SK-N-SH (cell line): ENCODE data around the gene GGACT. TPM values are rescaled to one million over a fixed set of nuclear protein-coding genes. Genes with fewer than 3 reads are reported as not detected.

Experiments used
- CTCF ChIA-PET: fragments of 300-600, 350-600 bp; formaldehyde crosslinking; extraction: SDS; loops from one replicate; lab custom pipeline; 2021; lab: Yijun Ruan, JAX
- POLR2A ChIA-PET: fragments of 350-600 bp; sonication (Branson Sonifier 250); formaldehyde crosslinking; extraction: SDS; loops from one replicate; lab custom pipeline; 2020; ENCODE audit warnings: antibody characterized with exemption, inconsistent platforms; lab: Yijun Ruan, JAX
- DNase-seq: peaks from one replicate; pipeline ENCODE4 v3.0.0; 2012
- H2AFZ ChIP-seq: fragments of 200-600 bp; sonication (generic); 2 replicates; pipeline ENCODE4 v1.8.1; 2016; ENCODE audit warnings: antibody characterized with exemption, mild to moderate bottlenecking, low read depth
- H3F3A ChIP-seq: fragments of 200-600 bp; sonication (generic); replicated peaks from 2 replicates; pipeline ENCODE3; 2016; ENCODE audit warnings: antibody characterized with exemption, mild to moderate bottlenecking; ENCODE audit not compliant: insufficient read depth
- H3K27ac ChIP-seq, 2 experiments: fragments of 200-500 bp in 1 of 2; fragments of 200-600 bp in 1 of 2; sonication (Bioruptor generic) in 1 of 2; sonication (generic), shearing (Covaris generic) in 1 of 2; 2 replicates each; pipeline versions ENCODE4 v1.5.1 to v1.6.1; 2014 to 2016; ENCODE audit warnings: low read depth in 2 of 2, inconsistent platforms in 1 of 2, low read length in 1 of 2, mild to moderate bottlenecking in 1 of 2, mixed read lengths in 1 of 2
- H3K27me3 ChIP-seq: fragments of 200-600 bp; sonication (generic), shearing (Covaris generic); 2 replicates; pipeline ENCODE4 v1.6.1; 2016; ENCODE audit warnings: mixed run types; ENCODE audit not compliant: insufficient read depth
- H3K36me3 ChIP-seq, 2 experiments: fragments of 200-500 bp in 1 of 2; fragments of 200-600 bp in 1 of 2; sonication (Bioruptor generic) in 1 of 2; sonication (generic) in 1 of 2; replicated peaks in 1 of 2; 2 replicates each; pipeline versions ENCODE3 to v1.5.1; 2014 to 2016; ENCODE audit warnings: low read length in 1 of 2, mild to moderate bottlenecking in 1 of 2; ENCODE audit not compliant: insufficient read depth in 2 of 2, control insufficient read depth in 1 of 2
- H3K4me1 ChIP-seq, 2 experiments: fragments of 200-500 bp in 1 of 2; fragments of 200-600 bp in 1 of 2; sonication (Bioruptor generic) in 1 of 2; sonication (generic), shearing (Covaris generic) in 1 of 2; 2 replicates each; pipeline versions ENCODE4 v1.5.1 to v1.6.1; 2014 to 2016; ENCODE audit warnings: low read depth in 1 of 2, low read length in 1 of 2, mixed run types in 1 of 2; ENCODE audit not compliant: insufficient read depth in 2 of 2, control insufficient read depth in 1 of 2
- H3K4me2 ChIP-seq: fragments of 200-600 bp; sonication (generic), shearing (Covaris generic); 2 replicates; pipeline ENCODE4 v1.6.1; 2017; ENCODE audit warnings: mixed run types
- H3K4me3 ChIP-seq, 2 experiments: fragments of 200-500 bp in 1 of 2; fragments of 200-600 bp in 1 of 2; sonication (Bioruptor generic) in 1 of 2; sonication (generic), shearing (Covaris generic) in 1 of 2; 2 replicates each; pipeline versions ENCODE4 v1.5.1 to v1.8.1; 2014 to 2016; ENCODE audit warnings: low read depth in 2 of 2, inconsistent platforms in 1 of 2, low read length in 1 of 2, mild to moderate bottlenecking in 1 of 2, mixed read lengths in 1 of 2, moderate library complexity in 1 of 2
- H3K79me2 ChIP-seq: fragments of 200-600 bp; sonication (generic); 2 replicates; pipeline ENCODE4 v1.8.1; 2017; ENCODE audit warnings: mild to moderate bottlenecking; ENCODE audit not compliant: insufficient read depth
- H3K9ac ChIP-seq: fragments of 200-600 bp; sonication (generic); 2 replicates; pipeline ENCODE4 v1.6.1; 2017; ENCODE audit warnings: mixed run types
- H3K9me2 ChIP-seq: fragments of 200-600 bp; sonication (generic); 2 replicates; pipeline ENCODE4 v1.6.1; 2017; ENCODE audit warnings: mixed run types
- H3K9me3 ChIP-seq: fragments of 200-600 bp; sonication (generic); 2 replicates; pipeline ENCODE4 v1.6.1; 2017; ENCODE audit warnings: mixed run types, mild to moderate bottlenecking, moderate library complexity
- H4K20me1 ChIP-seq: fragments of 200-600 bp; sonication (generic); 2 replicates; pipeline ENCODE4 v1.6.1; 2017; ENCODE audit warnings: mild to moderate bottlenecking, mixed run types; ENCODE audit not compliant: insufficient read depth
- FOSL2 ChIP-seq: IDR thresholded peaks from 2 replicates; pipeline ENCODE4 v1.4.0; 2012; ENCODE audit warnings: low read depth, mild to moderate bottlenecking, moderate library complexity, borderline replicate concordance
- GABPA ChIP-seq: IDR thresholded peaks from 2 replicates; pipeline ENCODE4 v1.4.0; 2012; ENCODE audit warnings: low read depth, mild to moderate bottlenecking
- GATA2 ChIP-seq: sonication (generic); formaldehyde crosslinking; IDR thresholded peaks from 2 replicates; pipeline ENCODE4 v1.5.0; 2020; ENCODE audit warnings: mild to moderate bottlenecking, missing genetic modification reagents
- JUND ChIP-seq: IDR thresholded peaks from 2 replicates; pipeline ENCODE4 v1.4.0; 2012
- MEF2A ChIP-seq: IDR thresholded peaks from 2 replicates; pipeline ENCODE4 v1.4.0; 2012; ENCODE audit warnings: low read depth, borderline replicate concordance
- MXI1 ChIP-seq: IDR thresholded peaks from 2 replicates; pipeline ENCODE4 v1.6.1; 2012; ENCODE audit warnings: mild to moderate bottlenecking, low read depth, low read length, improper control_type of control experiment
- NFIC ChIP-seq: IDR thresholded peaks from 2 replicates; pipeline ENCODE4 v1.4.0; 2012; ENCODE audit warnings: borderline replicate concordance
- POLR2AphosphoS5 ChIP-seq: IDR thresholded peaks from 2 replicates; pipeline ENCODE4 v1.6.1; 2012; ENCODE audit warnings: low read depth, low read length
- RCOR1 ChIP-seq: fragments of 150-350 bp; IDR thresholded peaks from 2 replicates; pipeline ENCODE4 v1.6.1; 2017; ENCODE audit warnings: antibody characterized with exemption, low read length
- RFX5 ChIP-seq: IDR thresholded peaks from 2 replicates; pipeline ENCODE4 v1.6.1; 2012; ENCODE audit warnings: mild to moderate bottlenecking, improper control_type of control experiment, low read length
- RXRA ChIP-seq: IDR thresholded peaks from 2 replicates; pipeline ENCODE4 v1.4.0; 2012; ENCODE audit warnings: low read depth, mild to moderate bottlenecking, borderline replicate concordance
- SIN3A ChIP-seq: IDR thresholded peaks from 2 replicates; pipeline ENCODE4 v1.6.1; 2012; ENCODE audit warnings: low read depth, mild to moderate bottlenecking, low read length, moderate library complexity, borderline replicate concordance
- TCF12 ChIP-seq: IDR thresholded peaks from 2 replicates; pipeline ENCODE4 v1.4.0; 2012
- YY1 ChIP-seq: IDR thresholded peaks from 2 replicates; pipeline ENCODE4 v1.4.0; 2012; ENCODE audit warnings: low read depth, mild to moderate bottlenecking
- WGBS: methylation state at CpG from one replicate; pipeline ENCODE4 v1.1.6; 2017; ENCODE audit warnings: low lambda C conversion rate; 5-methylcytosine and 5-hydroxymethylcytosine counted together
- polyA plus RNA-seq, 3 experiments: library from polyadenylated mRNA; depleted of rRNA; stranded (reverse); fragments of >200 nt; gene quantifications; 2 replicates each; pipeline ENCODE4 v1.2.3, GENCODE V29; 2012
- TF ChIP-seq, protein P1 (sequence below): IDR thresholded peaks from 2 replicates; pipeline ENCODE4 v1.6.1; 2012; ENCODE audit warnings: mild to moderate bottlenecking, low read depth, low read length, moderate library complexity
- TF ChIP-seq, protein P2 (sequence below): fragments of 200-600 bp; sonication (generic); IDR thresholded peaks from 2 replicates; pipeline ENCODE4 v1.6.1; 2017; ENCODE audit warnings: antibody characterized with exemption, mild to moderate bottlenecking, moderate library complexity

Gene GGACT
- polyA plus RNA-seq, 1 of the 3 experiments (the other 2 are of a cell fraction) = 7.1 TPM

DNA sequence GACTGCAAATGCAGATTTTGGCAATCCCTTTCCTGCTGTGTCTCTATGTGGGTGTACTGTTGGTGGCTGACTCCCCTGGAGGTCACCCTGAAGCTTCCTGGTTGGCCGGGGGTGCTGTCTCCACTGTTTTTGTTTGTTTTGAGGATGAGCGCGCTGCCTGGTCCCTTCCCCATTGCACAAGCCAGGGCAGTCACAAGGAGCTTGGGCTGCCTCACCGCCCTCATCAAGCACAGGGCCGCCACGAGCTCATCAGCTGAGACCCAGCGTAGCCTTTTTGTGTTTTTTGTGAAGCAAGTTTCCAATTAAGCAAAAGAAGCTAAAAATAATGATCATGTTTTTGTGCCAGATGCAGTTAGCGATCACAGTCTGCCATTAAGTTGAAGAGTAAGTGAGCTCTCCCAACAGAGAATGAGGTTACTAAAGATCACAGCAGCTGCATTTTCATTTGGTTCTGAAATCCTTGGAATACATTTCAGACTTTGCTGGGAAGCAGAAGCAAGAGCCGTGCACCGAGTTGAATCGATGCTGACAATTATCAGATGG, 57.8 kb downstream of the GGACT start:
- no peak for DNase-seq
- Histone ChIP-seq H3K9ac (no peak overlapping the region), H4K20me1 (no peaks in the 10 kb centered on the region), H3K9me3 (no peaks in the 10 kb centered on the region), H3K27me3 (no peaks in the 10 kb centered on the region), H3K27ac (no peak overlapping the region), H3K4me1 (no peaks in the 10 kb centered on the region; a peak in 1 of 4 replicates), H3F3A (no peaks in the 10 kb centered on the region), H2AFZ (no peak overlapping the region), H3K36me3 (peaks cover 3 to 31% of the 10 kb centered on the region in 2 experiments), H3K4me2 (no peak overlapping the region), H3K4me3 (no peak overlapping the region), H3K9me2 (no peaks in the 10 kb centered on the region), H3K79me2 (no peaks in the 10 kb centered on the region)
- ChIA-PET CTCF (interaction anchor here (0.6 to 2.5 kb wide), 5 partner anchors 9 to 874 kb away, joined by 3 to 11 read pairs (median 4); no protein-coding TSS in a partner anchor), POLR2A (no interaction called here)
- WGBS = 86% methylated on average over 11 of the region's 11 CpGs
- TF ChIP-seq, protein P1, sequence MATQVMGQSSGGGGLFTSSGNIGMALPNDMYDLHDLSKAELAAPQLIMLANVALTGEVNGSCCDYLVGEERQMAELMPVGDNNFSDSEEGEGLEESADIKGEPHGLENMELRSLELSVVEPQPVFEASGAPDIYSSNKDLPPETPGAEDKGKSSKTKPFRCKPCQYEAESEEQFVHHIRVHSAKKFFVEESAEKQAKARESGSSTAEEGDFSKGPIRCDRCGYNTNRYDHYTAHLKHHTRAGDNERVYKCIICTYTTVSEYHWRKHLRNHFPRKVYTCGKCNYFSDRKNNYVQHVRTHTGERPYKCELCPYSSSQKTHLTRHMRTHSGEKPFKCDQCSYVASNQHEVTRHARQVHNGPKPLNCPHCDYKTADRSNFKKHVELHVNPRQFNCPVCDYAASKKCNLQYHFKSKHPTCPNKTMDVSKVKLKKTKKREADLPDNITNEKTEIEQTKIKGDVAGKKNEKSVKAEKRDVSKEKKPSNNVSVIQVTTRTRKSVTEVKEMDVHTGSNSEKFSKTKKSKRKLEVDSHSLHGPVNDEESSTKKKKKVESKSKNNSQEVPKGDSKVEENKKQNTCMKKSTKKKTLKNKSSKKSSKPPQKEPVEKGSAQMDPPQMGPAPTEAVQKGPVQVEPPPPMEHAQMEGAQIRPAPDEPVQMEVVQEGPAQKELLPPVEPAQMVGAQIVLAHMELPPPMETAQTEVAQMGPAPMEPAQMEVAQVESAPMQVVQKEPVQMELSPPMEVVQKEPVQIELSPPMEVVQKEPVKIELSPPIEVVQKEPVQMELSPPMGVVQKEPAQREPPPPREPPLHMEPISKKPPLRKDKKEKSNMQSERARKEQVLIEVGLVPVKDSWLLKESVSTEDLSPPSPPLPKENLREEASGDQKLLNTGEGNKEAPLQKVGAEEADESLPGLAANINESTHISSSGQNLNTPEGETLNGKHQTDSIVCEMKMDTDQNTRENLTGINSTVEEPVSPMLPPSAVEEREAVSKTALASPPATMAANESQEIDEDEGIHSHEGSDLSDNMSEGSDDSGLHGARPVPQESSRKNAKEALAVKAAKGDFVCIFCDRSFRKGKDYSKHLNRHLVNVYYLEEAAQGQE = no peak
- TF ChIP-seq RCOR1 = no peak
- TF ChIP-seq SIN3A = no peak
- no peak for TF ChIP-seq RFX5
- no peak for TF ChIP-seq FOSL2
- no peak for TF ChIP-seq RXRA
- TF ChIP-seq POLR2AphosphoS5 = no peak
- TF ChIP-seq, protein P2, sequence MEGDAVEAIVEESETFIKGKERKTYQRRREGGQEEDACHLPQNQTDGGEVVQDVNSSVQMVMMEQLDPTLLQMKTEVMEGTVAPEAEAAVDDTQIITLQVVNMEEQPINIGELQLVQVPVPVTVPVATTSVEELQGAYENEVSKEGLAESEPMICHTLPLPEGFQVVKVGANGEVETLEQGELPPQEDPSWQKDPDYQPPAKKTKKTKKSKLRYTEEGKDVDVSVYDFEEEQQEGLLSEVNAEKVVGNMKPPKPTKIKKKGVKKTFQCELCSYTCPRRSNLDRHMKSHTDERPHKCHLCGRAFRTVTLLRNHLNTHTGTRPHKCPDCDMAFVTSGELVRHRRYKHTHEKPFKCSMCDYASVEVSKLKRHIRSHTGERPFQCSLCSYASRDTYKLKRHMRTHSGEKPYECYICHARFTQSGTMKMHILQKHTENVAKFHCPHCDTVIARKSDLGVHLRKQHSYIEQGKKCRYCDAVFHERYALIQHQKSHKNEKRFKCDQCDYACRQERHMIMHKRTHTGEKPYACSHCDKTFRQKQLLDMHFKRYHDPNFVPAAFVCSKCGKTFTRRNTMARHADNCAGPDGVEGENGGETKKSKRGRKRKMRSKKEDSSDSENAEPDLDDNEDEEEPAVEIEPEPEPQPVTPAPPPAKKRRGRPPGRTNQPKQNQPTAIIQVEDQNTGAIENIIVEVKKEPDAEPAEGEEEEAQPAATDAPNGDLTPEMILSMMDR = no peak
- TF ChIP-seq GABPA = no peak
- TF ChIP-seq, all 33 proteins: peak for 0

DNA sequence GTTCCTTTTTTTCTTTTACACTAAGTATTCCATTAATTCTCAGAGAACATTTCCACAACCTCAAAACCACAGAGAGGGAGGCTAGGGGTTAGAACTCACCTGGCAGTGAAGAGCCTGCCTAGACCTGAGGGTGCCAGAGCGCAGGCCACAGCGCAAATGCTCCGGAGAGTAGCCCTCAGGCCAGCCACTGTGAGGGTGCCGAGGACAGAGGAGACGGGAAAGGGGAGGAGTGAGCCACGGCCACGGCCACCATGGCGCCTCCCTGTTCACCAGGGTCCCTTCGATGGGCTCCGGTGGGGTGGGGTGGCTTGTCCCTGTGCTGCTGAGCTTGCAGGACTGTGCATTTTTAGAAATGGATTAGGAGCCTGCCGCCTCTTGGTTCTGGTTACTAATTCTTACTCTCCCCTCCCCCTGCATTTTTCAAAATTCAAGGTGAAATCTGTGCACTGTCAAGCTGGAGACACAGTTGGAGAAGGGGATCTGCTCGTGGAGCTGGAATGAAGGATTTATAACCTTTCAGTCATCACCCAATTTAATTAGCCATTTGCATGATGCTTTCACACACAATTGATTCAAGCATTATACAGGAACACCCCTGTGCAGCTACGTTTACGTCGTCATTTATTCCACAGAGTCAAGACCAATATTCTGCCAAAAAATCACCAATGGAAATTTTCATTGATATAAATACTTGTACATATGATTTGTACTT, 58.8 kb downstream of the GGACT start:
- H3K9ac ChIP-seq = no peak overlapping the region
- no peaks in the 10 kb centered on the region for H3K9me3 ChIP-seq
- H3K4me2 ChIP-seq = no peak overlapping the region
- no peaks in the 10 kb centered on the region; a peak in 1 of 4 replicates for H3K4me1 ChIP-seq
- TF ChIP-seq JUND (no peak), TCF12 (no peak), RXRA (no peak), MEF2A (no peak), YY1 (no peak), GATA2 (CRISPR knock-in tag) (no peak), GABPA (no peak), NFIC (no peak), MXI1 (no peak)
- TF ChIP-seq, protein P1 = no peak
- WGBS = 89% methylated on average over 15 of the region's 15 CpGs
- CTCF ChIA-PET = interaction anchor here (1.0 to 2.5 kb wide), 3 partner anchors 13 to 614 kb away, joined by 3 to 11 read pairs (median 10); no protein-coding TSS in a partner anchor
- H3K79me2 ChIP-seq = no peaks in the 10 kb centered on the region
- no peak overlapping the region for H2AFZ ChIP-seq
- peaks cover 3 to 31% of the 10 kb centered on the region in 2 experiments for H3K36me3 ChIP-seq
- POLR2A ChIA-PET = no interaction called here
- H3F3A ChIP-seq = no peaks in the 10 kb centered on the region
- H3K9me2 ChIP-seq = no peaks in the 10 kb centered on the region
- no peaks in the 10 kb centered on the region for H3K27me3 ChIP-seq
- H3K27ac ChIP-seq = no peak overlapping the region
- no peak overlapping the region for H3K4me3 ChIP-seq
- DNase-seq = no peak
- no peaks in the 10 kb centered on the region for H4K20me1 ChIP-seq
